Pulmonary artery endothelial cell (primary cell): Measurements from ENCODE around the gene ZNF865. TPM values are rescaled to one million over a fixed set of nuclear protein-coding genes. Genes with fewer than 3 reads are reported as not detected.
A peak's percentile ranks its signal among the peaks of the same experiment; 100 is the strongest.

Experiments used
- DNase-seq: peaks from one replicate; pipeline ENCODE4 v3.0.0-alpha.2; 2011; ENCODE audit warnings: low read depth, low spot score
- total RNA-seq: library from RNA; depleted of rRNA; stranded (reverse); fragments of >200 nt; gene quantifications from 2 replicates; pipeline ENCODE4 v1.2.3, GENCODE V29; 2014

The ZNF865 gene
- total RNA-seq, 1 donor from 2014 or later = 0.86 TPM

DNA sequence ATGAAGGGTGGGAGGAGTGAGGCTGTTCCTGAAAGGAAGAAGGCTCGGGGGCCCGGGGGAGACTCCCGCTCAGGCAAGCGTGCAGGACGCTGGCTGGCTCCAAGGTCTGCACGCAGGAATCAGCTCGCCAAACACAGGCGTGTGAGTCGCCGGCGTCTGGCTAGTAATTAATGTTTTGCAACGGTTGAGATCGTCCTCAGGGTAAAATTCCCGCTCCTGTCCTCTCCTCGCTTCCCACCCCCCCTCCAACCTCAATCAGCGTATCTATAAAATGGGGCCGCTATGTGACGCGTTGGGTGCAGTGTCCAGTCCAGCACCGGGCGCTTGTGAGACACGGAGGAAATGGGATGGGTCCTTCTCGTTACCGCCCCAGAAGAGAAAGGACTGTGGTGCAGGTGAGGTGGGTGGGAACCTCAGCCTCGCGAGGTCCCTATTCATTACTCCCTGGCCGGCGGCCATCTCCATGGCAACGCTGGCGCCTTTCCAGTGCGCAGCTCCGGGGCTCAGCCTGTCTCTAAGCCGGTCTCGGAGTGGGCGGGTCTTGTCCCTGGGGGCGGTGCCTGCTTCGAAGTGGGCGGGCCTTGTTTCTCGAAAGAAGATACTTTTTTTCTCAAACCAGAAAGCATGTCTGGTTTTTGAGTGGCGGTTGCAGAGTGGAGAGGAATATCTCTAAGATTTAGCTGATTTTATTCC lies 18.3 kb upstream of the ZNF865 start:
- peak; percentile 63 for DNase-seq

DNA sequence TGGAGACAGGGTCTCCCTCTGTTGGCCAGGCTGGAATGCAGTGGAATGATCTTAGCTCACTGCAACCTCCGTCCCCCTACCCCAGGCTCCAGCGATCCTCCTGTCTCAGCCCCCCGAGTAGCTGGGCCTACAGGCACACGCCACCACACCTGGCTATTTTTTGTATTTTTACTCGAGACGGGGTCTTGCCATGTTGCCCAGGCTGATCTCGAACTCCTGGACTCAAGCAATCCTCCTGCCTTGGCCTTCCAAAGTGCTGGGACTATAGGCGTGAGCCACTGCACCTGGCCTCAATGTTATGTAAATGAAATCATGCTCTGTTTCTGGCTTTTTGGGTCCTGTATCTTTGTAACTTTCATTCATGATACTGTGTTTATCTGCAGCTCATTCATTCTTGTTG lies 16.7 kb upstream of the ZNF865 start:
- DNase-seq = no peak

DNA sequence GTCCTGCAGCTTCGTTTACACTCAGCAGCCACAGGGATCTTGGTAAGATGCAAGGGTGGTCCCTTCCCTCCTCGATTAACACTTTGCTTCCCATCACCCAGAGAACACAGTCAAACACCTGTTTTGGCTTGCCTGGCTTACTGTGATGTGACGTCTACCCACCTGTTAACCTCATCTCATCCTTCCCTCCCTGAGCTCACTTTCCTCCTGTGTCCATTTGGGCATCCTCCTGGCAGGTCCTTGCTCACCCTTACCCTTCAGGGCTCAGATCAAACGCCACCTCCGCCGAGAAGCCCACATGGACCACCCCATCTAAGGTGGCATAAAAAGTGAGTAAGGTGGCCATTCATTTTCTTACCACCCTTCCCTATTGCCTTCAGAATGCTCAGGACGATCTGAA lies 15.3 kb upstream of the ZNF865 start:
- DNase-seq = no peak

DNA sequence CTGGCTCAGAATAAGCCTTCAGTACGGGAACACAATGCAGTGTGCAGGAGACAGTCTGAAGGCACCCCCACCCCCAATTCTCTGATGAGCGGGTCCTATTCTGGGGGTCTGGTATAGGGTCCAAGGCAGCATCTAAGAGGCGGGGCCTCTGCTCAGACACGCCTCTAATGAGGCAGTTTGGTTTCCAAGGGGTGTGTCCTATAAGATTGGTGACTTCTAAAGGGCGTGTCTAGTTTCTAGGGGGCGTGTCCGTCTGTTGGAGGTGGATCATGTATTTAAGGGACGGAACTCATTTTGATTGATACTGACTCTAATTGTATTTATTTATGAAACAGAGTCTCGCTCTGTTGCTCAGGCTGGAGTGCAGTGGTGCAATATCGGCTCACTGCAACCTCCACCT lies 14.8 kb upstream of the ZNF865 start:
- no peak for DNase-seq

DNA sequence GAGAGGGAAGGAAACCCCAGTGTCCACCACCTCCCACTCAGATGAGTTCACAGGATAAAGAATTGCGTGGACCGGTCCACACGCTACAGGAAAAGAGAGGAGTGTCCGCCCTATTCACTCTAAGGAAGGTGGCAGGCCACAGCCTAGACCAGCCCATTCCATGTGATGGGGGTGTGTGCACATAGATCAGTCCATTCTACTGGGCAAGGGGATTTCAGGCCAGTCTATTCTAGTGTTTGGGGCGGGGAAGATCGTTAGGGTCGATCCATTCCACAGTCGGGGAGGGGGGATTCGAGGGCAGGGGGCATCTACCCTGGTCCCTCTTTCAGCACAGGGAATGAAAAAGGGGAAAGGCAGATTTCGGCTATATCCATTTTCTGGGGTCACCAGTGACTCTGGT lies 13.9 kb upstream of the ZNF865 start:
- DNase-seq = no peak

DNA sequence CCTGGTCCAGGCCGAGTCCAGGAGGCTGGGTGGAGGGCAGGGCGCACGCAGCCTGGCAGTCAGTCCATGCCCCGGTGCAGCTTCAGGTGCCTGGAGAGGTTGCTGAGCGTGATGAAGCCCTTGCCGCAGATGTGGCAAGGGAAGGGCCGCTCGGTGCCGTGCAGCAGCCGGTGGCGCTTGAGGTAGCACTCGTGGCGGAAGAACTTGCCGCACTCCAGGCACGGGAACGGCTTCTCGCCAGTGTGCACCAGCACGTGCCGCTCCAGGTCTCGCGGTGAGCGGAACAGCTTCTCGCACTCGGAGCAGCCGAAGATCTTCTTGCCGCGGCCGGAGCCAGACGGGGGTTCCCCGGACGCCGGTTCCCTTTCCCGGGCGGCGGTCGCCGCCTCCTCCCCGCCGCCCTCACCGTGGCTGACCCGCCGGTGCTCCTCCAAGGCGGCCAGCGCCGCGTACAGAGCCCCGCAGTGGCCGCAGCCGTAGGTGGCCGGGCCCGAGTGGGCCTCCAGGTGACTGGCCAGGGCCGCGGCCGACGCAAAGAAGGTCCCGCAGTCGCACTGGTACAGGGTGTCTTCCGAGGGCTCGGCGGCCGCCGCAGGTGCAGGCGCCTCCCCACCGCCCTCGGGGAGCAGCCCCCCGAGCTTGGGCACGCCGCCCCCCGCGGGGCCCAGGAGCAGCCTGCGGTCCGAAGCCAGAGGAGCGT lies 12.9 kb upstream of the ZNF865 start:
- no peak for DNase-seq

DNA sequence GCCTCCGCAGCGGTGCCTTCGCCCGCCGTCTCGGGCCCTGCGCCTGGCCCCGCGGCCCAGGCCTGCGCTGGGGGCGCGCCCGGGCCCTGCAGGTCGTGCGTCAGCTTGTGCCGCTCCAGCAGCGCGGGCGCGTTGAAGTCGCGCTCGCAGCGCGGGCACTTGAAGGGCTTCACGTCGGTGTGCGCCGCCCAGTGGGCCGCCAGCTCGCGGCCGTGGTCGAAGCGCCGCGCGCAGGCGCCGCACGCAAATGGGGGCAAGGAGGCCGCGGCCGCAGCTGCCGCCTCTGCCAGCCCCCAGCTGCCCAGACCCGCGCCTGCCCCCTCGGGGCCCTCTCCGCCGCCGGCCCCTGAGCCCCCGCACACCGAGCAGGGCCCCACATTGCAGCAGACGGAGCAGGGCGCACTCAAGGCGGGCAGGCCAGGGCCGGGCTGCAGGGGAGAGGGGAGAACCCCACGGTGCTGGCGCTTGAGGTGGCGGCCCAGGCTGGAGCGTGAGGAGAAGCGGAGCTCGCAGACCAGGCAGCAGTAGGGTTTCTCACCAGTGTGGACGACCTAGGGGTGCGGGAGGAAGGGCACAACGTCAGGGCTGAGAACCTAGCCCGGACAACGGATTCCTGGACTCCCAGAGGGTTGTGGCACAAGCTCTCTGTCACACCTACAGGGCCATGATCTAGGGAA lies 12.2 kb upstream of the ZNF865 start:
- no peak for DNase-seq

DNA sequence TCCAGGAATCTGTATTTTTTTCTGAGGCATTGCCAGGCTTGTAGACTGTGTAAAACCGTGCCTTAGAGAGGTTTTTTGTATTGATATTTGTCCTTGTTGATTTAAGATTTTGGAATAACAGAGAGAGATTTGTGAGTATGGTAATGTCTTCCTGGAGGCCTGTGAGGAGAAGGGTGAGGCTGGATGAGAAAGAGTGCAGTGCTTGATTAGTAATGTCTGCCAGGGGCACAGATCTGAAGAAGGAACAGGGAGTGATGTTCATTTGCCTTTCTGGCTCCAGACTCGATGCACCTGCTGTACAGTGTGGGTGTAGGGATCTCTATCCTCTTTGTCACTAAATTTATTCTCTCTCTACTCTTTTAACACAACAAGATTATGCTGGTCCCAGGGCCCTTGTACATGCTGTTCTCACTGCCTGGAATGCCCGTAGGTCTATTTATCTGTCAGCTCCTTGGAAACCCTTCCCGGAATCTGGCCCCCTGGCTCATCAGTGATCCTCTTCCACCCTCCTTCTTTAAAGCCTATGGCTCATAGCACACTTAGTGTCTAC lies 10.4 kb upstream of the ZNF865 start:
- DNase-seq = no peak

DNA sequence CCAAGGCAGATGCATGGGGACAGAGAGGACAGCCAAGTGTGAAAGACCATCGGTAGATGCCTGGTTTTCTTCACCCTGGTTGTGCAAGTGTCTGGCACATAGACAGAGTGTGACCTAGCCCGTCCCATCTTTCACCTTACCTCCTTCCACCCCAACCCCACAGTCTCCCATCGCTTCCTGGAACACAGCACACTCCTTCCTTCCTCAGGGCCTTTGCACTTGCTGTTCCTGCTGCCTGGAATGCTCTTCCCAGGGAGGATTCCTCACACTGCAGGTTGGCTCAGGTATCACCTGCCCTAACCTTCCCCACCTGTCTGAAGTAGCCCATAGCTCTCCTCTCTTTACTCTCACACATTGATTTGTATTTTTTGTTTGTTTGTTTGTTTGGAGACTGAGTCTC lies 9.1 kb upstream of the ZNF865 start:
- DNase-seq = no peak

DNA sequence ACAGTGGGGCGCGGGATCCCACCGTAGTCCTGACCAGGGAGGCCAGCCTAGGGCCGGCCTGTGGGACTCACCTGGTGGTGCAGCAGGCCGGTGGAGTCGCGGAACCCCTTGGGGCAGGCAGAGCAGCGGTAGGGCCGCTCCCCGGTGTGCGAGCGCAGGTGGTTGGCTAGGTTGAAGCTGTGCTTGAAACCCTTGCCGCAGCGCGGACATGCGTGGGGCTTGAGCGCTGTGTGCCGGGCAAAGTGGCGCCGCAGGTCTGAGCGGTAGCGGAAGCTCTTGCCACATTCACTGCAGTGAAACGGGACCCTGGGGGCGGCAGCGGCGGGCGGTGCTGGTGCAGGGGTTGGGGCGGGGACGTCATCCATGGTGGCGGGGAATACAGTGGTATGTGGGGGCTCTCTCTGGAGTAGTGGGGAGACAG lies 7.9 kb upstream of the ZNF865 start:
- no peak for DNase-seq

DNA sequence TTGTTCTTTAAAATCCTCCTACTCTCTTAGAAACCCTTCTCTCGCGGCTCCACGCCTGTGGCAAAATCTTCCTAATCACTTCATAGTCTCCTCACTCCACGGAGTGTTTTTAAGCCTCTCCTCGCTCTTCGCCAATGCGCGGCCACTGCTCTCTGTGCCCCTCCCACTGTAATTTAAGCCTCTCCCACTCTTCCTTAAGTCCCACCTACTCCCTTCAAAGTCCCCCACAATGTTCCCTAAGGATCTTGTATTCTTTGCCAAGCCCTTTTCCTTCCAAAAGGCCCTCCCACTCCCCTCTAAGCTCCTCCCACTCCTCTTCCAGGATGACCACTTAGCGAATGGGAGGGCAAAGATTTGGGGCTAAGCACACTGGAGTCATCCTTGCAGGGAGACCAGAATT lies 7.4 kb upstream of the ZNF865 start:
- DNase-seq = no peak

DNA sequence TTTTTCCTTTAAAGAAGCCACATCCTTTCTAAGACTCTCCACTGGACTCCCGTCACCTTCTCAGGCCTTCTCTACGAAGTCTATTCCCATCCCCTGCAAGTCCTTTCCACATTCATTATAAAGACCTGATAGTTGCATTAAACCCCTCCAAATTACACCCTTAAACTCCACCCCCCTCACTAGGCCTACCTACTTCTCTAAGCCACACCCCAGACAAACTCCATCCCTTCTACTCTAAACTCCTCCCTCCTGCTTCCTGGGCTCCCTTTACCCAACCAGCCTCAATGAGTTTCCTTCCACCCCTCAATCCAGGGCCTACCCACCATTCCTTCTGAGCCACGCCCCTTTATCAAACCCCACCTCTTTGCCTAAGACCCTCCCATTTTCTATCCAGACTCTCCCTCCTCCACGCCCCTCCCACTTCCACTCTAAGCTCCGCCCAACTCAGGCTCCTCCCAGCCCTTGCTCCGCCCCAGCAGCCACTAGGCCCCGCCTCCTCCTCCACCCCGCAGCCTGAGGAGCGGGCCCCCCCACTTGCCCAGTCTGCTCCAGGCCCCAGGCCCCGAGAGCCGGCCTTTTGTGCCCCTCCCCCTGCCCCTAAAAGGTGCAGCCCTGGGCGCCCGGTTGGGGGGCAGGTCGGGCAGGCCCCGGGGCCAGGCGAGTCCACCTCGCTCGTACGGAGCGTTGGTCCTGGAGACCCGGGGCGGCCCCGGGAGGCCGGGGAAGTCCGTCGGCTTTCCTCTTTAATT lies 6.6 kb upstream of the ZNF865 start:
- peak; percentile 85 for DNase-seq

DNA sequence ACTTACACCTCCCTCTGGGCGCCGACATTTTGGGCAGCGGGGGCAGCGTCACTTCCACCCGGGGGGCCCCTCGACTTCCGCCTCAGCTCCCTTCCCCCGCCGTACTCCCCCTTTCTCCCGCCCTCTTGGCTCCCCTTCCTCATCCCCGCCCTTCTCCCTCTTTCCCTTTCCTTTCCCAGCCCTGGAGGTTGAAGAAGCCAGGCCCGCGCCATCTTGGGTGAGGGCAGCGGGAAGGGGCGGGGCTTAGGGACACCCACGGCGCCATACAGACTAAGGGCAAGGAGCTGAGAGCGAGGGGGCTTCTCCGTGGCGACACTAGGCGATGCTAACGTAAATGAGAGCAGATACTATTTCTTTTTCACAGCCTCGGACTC lies 6.0 kb upstream of the ZNF865 start, which contains the start of gene FIZ1:
FIZ1 (minus strand) TSS at position 50 of the 374 bp plus-strand sequence. CDS start 1,652 bp downstream, outside the sequence.
- peak; percentile 96 for DNase-seq

DNA sequence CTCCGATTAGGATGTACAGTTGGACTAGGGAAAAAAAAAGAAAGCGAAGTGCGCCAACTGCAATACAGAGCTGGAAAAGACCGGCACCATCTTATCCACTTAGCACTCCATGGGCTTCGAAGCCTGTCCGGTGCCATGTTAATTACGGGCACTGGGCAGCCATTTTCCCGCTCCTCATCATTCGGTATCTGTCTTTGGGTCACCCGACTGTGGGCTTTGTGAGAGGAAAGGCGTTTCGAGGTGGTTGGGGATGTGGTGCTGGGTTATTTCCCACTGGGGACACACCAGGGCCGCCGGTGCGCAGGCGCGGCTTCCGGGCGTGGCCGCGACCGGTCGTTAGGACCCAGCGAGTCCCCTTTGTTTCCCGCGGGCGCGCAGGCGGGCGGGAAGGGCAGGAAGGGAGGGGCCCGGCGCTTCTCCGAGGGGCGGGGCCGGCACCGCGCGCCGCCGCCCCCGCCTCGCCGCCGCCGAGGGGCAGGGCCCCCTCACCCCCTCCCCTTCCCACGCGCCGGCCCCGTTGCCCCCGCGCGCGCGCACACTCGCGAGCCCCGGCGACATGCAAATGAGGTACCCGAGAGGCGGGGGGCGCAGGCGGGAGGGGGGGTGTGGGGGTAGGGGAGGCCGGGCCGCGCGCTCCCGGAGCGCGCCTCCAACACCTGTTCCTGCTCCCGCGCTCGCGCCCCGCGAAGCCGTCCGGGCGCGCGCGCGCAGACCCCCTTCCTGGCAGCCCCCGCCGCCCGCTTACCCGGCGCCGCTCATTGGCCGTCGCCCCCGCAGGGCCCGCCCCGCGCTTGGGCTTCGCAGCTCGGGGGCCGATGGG lies 5.4 kb upstream of the ZNF865 start, which contains the start of gene ZNF524:
ZNF524 (plus strand) TSS at position 447 of the 820 bp plus-strand sequence. CDS start 1,825 bp downstream, outside the sequence.
- peak; percentile 56 for DNase-seq

DNA sequence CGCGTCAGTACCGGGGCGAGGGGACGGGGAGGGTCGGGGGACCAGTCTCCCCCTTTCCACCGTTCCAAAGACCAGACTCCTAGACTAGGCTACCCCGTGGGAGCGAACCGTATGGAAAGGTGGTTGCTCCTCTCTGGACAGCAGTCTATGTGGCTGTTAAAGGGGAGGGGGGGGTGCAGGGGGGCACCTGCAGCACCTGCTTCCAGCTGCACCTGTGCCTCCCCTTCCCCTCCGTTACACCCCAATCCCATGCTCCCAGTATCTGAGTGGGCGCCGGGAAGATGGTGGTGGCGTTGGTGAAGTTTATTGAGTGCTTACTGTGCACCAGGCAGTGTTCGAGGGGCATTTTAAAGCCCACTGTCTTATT lies 4.8 kb upstream of the ZNF865 start:
- no peak for DNase-seq

DNA sequence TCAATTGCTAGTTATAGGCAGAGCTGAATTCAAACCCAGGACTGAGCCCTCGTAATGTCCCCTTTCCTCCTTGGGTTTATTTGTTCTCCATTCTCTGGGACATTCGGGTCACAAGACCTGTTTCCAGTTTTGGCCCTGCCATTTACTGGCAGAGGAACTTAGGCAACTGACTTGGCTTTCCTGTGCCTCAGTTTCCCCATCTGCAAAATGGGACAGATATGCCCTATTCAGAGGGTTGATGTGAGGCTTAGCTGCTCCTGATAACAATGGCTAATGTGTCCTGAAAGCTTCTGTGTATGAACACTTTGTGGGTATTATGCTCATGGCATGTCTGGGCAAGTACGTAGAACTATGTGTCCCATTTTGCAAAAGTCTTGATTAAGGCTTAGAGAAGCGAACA lies 4.4 kb upstream of the ZNF865 start:
- DNase-seq = no peak

DNA sequence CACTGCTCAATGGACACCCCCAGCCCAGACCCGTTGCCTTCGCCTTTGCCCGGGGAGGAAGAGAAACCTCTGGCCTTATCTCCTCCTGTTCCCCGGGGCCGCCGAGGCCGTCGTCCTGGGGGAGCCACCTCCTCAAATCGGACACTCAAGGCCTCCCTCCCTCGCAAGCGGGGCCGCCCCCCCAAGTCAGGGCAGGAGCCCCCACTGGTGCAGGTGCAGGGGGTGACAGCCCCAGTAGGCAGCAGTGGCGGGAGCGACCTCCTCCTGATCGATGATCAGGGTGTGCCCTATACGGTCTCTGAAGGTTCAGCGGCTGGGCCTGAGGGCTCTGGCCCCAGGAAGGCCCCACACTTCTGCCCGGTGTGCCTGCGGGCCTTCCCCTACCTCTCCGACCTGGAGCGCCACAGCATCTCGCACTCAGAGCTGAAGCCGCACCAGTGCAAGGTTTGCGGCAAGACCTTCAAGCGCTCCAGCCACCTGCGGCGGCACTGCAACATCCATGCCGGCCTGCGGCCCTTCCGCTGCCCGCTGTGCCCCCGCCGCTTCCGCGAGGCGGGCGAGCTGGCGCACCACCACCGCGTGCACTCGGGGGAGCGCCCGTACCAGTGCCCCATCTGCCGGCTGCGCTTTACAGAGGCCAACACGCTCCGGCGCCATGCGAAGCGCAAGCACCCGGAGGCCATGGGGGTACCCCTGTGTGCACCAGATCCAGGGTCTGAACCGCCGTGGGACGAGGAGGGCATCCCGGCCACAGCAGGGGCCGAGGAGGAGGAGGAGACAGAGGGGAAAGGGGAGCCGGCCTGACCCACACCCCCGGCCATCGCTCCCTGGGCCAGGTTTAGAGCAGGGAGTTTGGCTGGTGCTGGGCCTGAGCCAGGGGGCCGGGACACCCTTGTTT lies 3.1 kb upstream of the ZNF865 start:
- no peak for DNase-seq

DNA sequence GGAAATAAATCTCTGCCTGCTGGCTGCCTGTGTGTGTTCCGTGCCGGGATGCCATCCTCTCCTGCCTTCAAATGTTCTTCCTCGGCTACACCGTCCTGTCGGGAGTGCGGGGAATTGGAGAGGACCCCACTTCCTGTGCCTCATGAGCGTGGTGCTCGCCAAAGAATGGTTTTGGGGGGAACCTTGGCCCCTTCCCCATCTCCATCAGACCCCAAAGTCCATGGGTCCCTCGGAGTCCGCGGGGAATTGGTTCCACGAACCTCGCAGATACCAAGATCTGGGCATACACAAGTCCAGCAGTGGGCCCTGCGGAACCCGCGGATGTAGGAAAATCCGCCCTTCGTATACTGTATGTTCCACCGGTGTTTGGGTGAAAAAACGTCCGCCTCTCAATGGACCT lies 2.3 kb upstream of the ZNF865 start:
- no peak for DNase-seq

DNA sequence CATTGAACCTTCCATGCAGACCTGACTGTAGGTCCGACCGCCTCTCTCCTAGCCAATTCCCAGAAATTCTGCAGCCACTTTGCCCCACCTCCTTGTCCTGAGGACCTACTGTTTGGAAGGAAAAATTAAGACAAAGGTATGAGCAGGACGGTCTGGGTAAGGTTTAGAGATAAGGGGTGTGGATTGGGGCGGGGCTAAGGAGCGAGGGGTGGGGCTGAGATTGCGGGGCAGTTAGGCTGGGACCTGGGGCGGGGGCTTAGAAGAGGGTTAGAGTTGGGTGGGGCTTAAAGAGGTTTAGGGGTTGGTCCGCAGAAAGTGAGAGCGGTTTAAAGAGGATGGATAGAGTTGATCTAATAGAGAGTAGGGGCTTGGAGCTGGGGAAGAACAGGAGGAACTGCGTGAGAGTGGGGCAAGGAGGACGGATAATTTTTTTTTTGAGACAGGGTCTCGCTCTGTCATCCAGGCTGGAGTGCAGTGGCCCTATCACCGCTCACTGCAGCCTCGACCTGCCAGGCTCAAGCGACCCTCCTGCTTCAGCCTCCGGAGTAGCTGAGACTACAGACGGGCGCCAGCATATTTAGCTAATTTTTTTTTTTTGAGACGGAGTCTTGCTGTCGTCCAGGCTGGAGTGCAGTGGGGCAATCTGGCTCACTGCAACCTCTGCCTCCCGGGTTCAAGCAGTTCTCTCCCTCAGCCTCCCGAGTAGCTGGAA lies 1.7 kb upstream of the ZNF865 start:
- no peak for DNase-seq
